ENCODE data around the gene C1QTNF5.
"Not testable (repeated sequence)": the region's sequence is repeated elsewhere in the genome, so short reads cannot be mapped to it uniquely, and the experiment has no call there.

The C1QTNF5 gene

GRCh38 chr11:119340335-119341221 lies at the start of gene C1QTNF5:
TSS of gene C1QTNF5 (minus strand) at chr11:119340883. CDS start at chr11:119340397, 486 bp downstream.
- in situ Hi-C loops (cut with MboI; ENCODE audit: low sequenced_read_pairs) = no loop called here

- in situ Hi-C loops (cut with MboI; ENCODE audit: low sequenced_read_pairs) = no loop called here
These were observed 49.0 kb upstream of the C1QTNF5 start for GRCh38 chr11:119389611-119390254.

GRCh38 chr11:119388103-119388502 lies 47.4 kb upstream of the C1QTNF5 start:
- in situ Hi-C loops (cut with MboI; ENCODE audit: low sequenced_read_pairs) = no loop called here

GRCh38 chr11:119384332-119384731 lies 43.6 kb upstream of the C1QTNF5 start:
- in situ Hi-C loops (cut with MboI; ENCODE audit: low sequenced_read_pairs) = no loop called here

GRCh38 chr11:119382513-119382912 lies 41.8 kb upstream of the C1QTNF5 start:
- in situ Hi-C loops (cut with MboI; ENCODE audit: low sequenced_read_pairs) = not testable (repeated sequence)

GRCh38 chr11:119382101-119382500 lies 41.4 kb upstream of the C1QTNF5 start:
- in situ Hi-C loops (cut with MboI; ENCODE audit: low sequenced_read_pairs) = no loop called here

- in situ Hi-C loops (cut with MboI; ENCODE audit: low sequenced_read_pairs) = no loop called here
These were observed 40.7 kb upstream of the C1QTNF5 start, which contains the start of gene USP2 for GRCh38 chr11:119381181-119381988. TSS of gene USP2 (minus strand) at chr11:119381690. CDS start at chr11:119373480, 8,210 bp downstream.

GRCh38 chr11:119380827-119381180 lies 40.1 kb upstream of the C1QTNF5 start:
- in situ Hi-C loops (cut with MboI; ENCODE audit: low sequenced_read_pairs) = no loop called here

- in situ Hi-C loops (cut with MboI; ENCODE audit: low sequenced_read_pairs) = no loop called here
These were observed 39.6 kb upstream of the C1QTNF5 start for GRCh38 chr11:119380160-119380826.

- in situ Hi-C loops (cut with MboI; ENCODE audit: low sequenced_read_pairs) = no loop called here
These were observed 38.3 kb upstream of the C1QTNF5 start for GRCh38 chr11:119378851-119379465.

GRCh38 chr11:119377961-119378667 lies 37.4 kb upstream of the C1QTNF5 start:
- in situ Hi-C loops (cut with MboI; ENCODE audit: low sequenced_read_pairs) = no loop called here

- in situ Hi-C loops (cut with MboI; ENCODE audit: low sequenced_read_pairs) = no loop called here
These were observed 36.6 kb upstream of the C1QTNF5 start for GRCh38 chr11:119377112-119377901.

- in situ Hi-C loops (cut with MboI; ENCODE audit: low sequenced_read_pairs) = no loop called here
These were observed 35.6 kb upstream of the C1QTNF5 start for GRCh38 chr11:119376197-119376847.

- in situ Hi-C loops (cut with MboI; ENCODE audit: low sequenced_read_pairs) = no loop called here
These were observed 34.9 kb upstream of the C1QTNF5 start for GRCh38 chr11:119375337-119376196.

- in situ Hi-C loops (cut with MboI; ENCODE audit: low sequenced_read_pairs) = no loop called here
These were observed 34.1 kb upstream of the C1QTNF5 start for GRCh38 chr11:119374632-119375336.

GRCh38 chr11:119373921-119374631 lies 33.4 kb upstream of the C1QTNF5 start:
- in situ Hi-C loops (cut with MboI; ENCODE audit: low sequenced_read_pairs) = no loop called here

Data from HL-60/S4 (cell line).